H9 (cell line): ENCODE results near the gene SH3BP1. TPM values are rescaled to one million over a fixed set of nuclear protein-coding genes. Genes with fewer than 3 reads are reported as not detected.

ENCODE experiments used
- DNase-seq: peaks from one replicate; pipeline ENCODE4 v3.0.0-alpha.2; 2017
- H2AFZ ChIP-seq: one replicate; pipeline ENCODE4 v1.6.1; 2013; ENCODE audit warnings: mild to moderate bottlenecking, low read length, control low read depth, moderate library complexity
- H2AK5ac ChIP-seq: 2 replicates; pipeline ENCODE4 v1.6.1; 2013; ENCODE audit warnings: low read length, control low read depth, mixed read lengths; ENCODE audit not compliant: insufficient read length
- H2BK120ac ChIP-seq: one replicate; pipeline ENCODE4 v1.6.1; 2013; ENCODE audit warnings: low read depth, mild to moderate bottlenecking, low read length, control low read depth, inconsistent platforms; ENCODE audit not compliant: poor library complexity, severe bottlenecking
- H2BK12ac ChIP-seq: 2 replicates; pipeline ENCODE4 v1.6.1; 2013; ENCODE audit warnings: low read length, control low read depth, mixed read lengths, low read depth; ENCODE audit not compliant: insufficient read length
- H2BK15ac ChIP-seq: 2 replicates; pipeline ENCODE4 v1.6.1; 2013; ENCODE audit warnings: low read depth, low read length, control low read depth
- H2BK20ac ChIP-seq: one replicate; pipeline ENCODE4 v1.6.1; 2013; ENCODE audit warnings: low read depth, mild to moderate bottlenecking, low read length, control low read depth, inconsistent platforms; ENCODE audit not compliant: poor library complexity, severe bottlenecking
- H2BK5ac ChIP-seq: 2 replicates; pipeline ENCODE4 v1.6.1; 2013; ENCODE audit warnings: low read length, control low read depth, mixed read lengths; ENCODE audit not compliant: insufficient read length
- H3K14ac ChIP-seq: 2 replicates; pipeline ENCODE4 v1.6.1; 2013; ENCODE audit warnings: low read length, control low read depth; ENCODE audit not compliant: insufficient read depth
- H3K18ac ChIP-seq: 2 replicates; pipeline ENCODE4 v1.6.1; 2013; ENCODE audit warnings: low read depth, mild to moderate bottlenecking, mixed read lengths, low read length, control low read depth; ENCODE audit not compliant: insufficient read length
- H3K23ac ChIP-seq: 2 replicates; pipeline ENCODE4 v1.6.1; 2013; ENCODE audit warnings: low read length, control low read depth, mixed read lengths, low read depth; ENCODE audit not compliant: insufficient read length
- H3K23me2 ChIP-seq: 2 replicates; pipeline ENCODE4 v1.6.1; 2013; ENCODE audit warnings: low read depth, mild to moderate bottlenecking, mixed read lengths, low read length, control low read depth; ENCODE audit not compliant: insufficient read length, poor library complexity, severe bottlenecking
- H3K27ac ChIP-seq: 2 replicates; pipeline ENCODE4 v1.5.1; 2013; ENCODE audit warnings: low read length, control low read depth, mixed read lengths, low read depth; ENCODE audit not compliant: insufficient read length
- H3K27me3 ChIP-seq: 2 replicates; pipeline ENCODE4 v1.6.1; 2013; ENCODE audit warnings: low read length, control low read depth, inconsistent platforms; ENCODE audit not compliant: insufficient read depth
- H3K4ac ChIP-seq: 2 replicates; pipeline ENCODE4 v1.6.1; 2013; ENCODE audit warnings: low read depth, mild to moderate bottlenecking, control low read depth, inconsistent platforms, low read length, moderate library complexity
- H3K4me1 ChIP-seq: 2 replicates; pipeline ENCODE4 v1.6.1; 2013; ENCODE audit warnings: low read length, control low read depth, inconsistent platforms; ENCODE audit not compliant: insufficient read depth
- H3K4me2 ChIP-seq: 2 replicates; pipeline ENCODE4 v1.6.1; 2013; ENCODE audit warnings: low read length, control low read depth, mixed read lengths; ENCODE audit not compliant: insufficient read length, insufficient read depth
- H3K56ac ChIP-seq: 2 replicates; pipeline ENCODE4 v1.6.1; 2013; ENCODE audit warnings: low read depth, mild to moderate bottlenecking, mixed read lengths, low read length, control low read depth; ENCODE audit not compliant: insufficient read length
- H3K79me1 ChIP-seq: 2 replicates; pipeline ENCODE4 v1.6.1; 2013; ENCODE audit warnings: low read depth, mild to moderate bottlenecking, moderate library complexity, low read length, control low read depth, inconsistent platforms; ENCODE audit not compliant: insufficient read depth, poor library complexity, severe bottlenecking
- H3K79me2 ChIP-seq: 2 replicates; pipeline ENCODE4 v1.6.1; 2013; ENCODE audit warnings: low read length, control low read depth, inconsistent platforms; ENCODE audit not compliant: insufficient read depth
- H3K9ac ChIP-seq: 2 replicates; pipeline ENCODE4 v1.6.1; 2013; ENCODE audit warnings: low read length, control low read depth, mixed read lengths; ENCODE audit not compliant: insufficient read length; ENCODE audit errors: extremely low read depth
- H3K9me3 ChIP-seq: one replicate; pipeline ENCODE4 v1.6.1; 2013; ENCODE audit warnings: low read depth, low read length, inconsistent platforms; ENCODE audit not compliant: control insufficient read depth
- H3T11ph ChIP-seq: one replicate; pipeline ENCODE4 v1.6.1; 2013; ENCODE audit warnings: mild to moderate bottlenecking, low read length, control low read depth, inconsistent platforms
- H4K20me1 ChIP-seq: one replicate; pipeline ENCODE4 v1.6.1; 2013; ENCODE audit not compliant: control insufficient read depth, insufficient read length, insufficient read depth
- H4K5ac ChIP-seq: 2 replicates; pipeline ENCODE4 v1.6.1; 2013; ENCODE audit warnings: low read depth, mild to moderate bottlenecking, mixed read lengths, low read length, control low read depth; ENCODE audit not compliant: insufficient read length
- H4K8ac ChIP-seq: replicated peaks from 2 replicates; pipeline ENCODE4 v1.6.1; 2013; ENCODE audit warnings: low read length, control low read depth, mixed read lengths, low read depth; ENCODE audit not compliant: insufficient read length
- H4K91ac ChIP-seq: 2 replicates; pipeline ENCODE4 v1.6.1; 2013; ENCODE audit warnings: low read depth, mild to moderate bottlenecking, moderate library complexity, mixed read lengths, low read length, control low read depth; ENCODE audit not compliant: insufficient read length
- H3K27ac Mint-ChIP-seq, 3 experiments: 2 replicates in 2 of 3; 3 replicates in 1 of 3; pipeline ENCODE4 v1.8.0; 2020 to 2021; ENCODE audit warnings: mixed read lengths in 3 of 3, mild to moderate bottlenecking in 1 of 3, moderate library complexity in 1 of 3
- H3K27me3 Mint-ChIP-seq: 2 replicates; pipeline ENCODE4 v1.8.0; 2021; ENCODE audit warnings: low read depth, mild to moderate bottlenecking, moderate library complexity, mixed read lengths
- H3K36me3 Mint-ChIP-seq, 3 experiments: 2 replicates in 2 of 3; 3 replicates in 1 of 3; pipeline ENCODE4 v1.8.0; 2020 to 2021; ENCODE audit warnings: low read depth in 3 of 3, mixed read lengths in 3 of 3; ENCODE audit not compliant: insufficient read depth in 1 of 3
- H3K4me1 Mint-ChIP-seq, 2 experiments: 2 replicates each; pipeline ENCODE4 v1.8.0; 2020; ENCODE audit warnings: mixed read lengths in 2 of 2
- H3K4me3 Mint-ChIP-seq, 2 experiments: 2 replicates in 1 of 2; 3 replicates in 1 of 2; pipeline ENCODE4 v1.8.0; 2020 to 2021; ENCODE audit warnings: mild to moderate bottlenecking in 2 of 2, mixed read lengths in 2 of 2, moderate library complexity in 1 of 2
- H3K9me3 Mint-ChIP-seq, 2 experiments: 2 replicates in 1 of 2; 3 replicates in 1 of 2; pipeline ENCODE4 v1.8.0; 2020; ENCODE audit warnings: mild to moderate bottlenecking in 2 of 2, mixed read lengths in 2 of 2, moderate library complexity in 1 of 2
- CTCF ChIP-seq: fragments of 200-600 bp; sonication (generic); conservative IDR thresholded peaks from 3 replicates; pipeline ENCODE4 v1.8.0; 2021; ENCODE audit warnings: antibody characterized with exemption, mild to moderate bottlenecking
- WGBS: extraction: QIAGEN DNeasy Blood & Tissue Kit; methylation state at CpG from one replicate; pipeline ENCODE4 v1.1.7; 2013; ENCODE audit warnings: missing lambda C conversion rate, low lambda C conversion rate, mixed read lengths; ENCODE audit not compliant: insufficient read length; ENCODE audit errors: extremely low coverage; 5-methylcytosine and 5-hydroxymethylcytosine counted together
- total RNA-seq: library from RNA; stranded (reverse); gene quantifications from 2 replicates; pipeline ENCODE4 v1.2.1, GENCODE V29; 2021

SH3BP1 gene
- total RNA-seq, 1 experiment from 2014 or later: 33.6 TPM

DNA sequence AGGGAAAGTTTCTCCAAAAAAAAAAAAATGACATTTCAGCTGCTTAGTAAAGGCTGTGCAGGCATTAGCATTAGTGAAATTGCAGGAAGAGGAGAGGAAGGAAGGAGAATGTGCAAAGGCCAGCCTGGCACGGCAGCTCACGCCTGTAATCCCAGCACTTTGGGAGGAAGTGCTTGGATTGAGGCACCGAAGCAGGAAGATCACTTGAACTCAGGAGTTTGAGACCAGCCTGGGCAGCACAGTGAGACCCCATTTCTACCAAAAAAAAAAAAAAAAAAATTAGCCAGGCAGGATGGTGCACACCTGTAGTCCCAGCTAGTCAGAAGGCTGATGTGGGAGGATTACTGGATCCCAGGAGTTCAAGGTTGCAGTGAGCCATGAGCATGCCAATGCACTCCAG is 65.2 kb downstream of the SH3BP1 start:
- Histone ChIP-seq H3K14ac (no peak overlapping the region), H4K91ac (no peak overlapping the region), H3K27ac (no peak overlapping the region), H2BK15ac (no peak overlapping the region), H3K56ac (no peak overlapping the region), H2BK5ac (no peak overlapping the region), H2AK5ac (no peak overlapping the region), H2BK12ac (no peak overlapping the region), H3T11ph (no peak overlapping the region), H3K9me3 (no peaks in the 10 kb centered on the region), H3K9ac (no peak overlapping the region), H3K4me1 (no peaks in the 10 kb centered on the region), H3K79me2 (no peaks in the 10 kb centered on the region; the same call in 1 of the 2 replicates), H4K8ac (no peak overlapping the region), H4K5ac (no peak overlapping the region), H2BK20ac (no peak overlapping the region), H3K79me1 (no peaks in the 10 kb centered on the region), H2AFZ (no peak overlapping the region), H2BK120ac (no peak overlapping the region), H4K20me1 (no peaks in the 10 kb centered on the region), H3K18ac (no peak overlapping the region), H3K23me2 (no peaks in the 10 kb centered on the region), H3K23ac (no peak overlapping the region), H3K4me2 (no peak overlapping the region), H3K27me3 (no peaks in the 10 kb centered on the region), H3K4ac (no peak overlapping the region)
- H3K4me3 Mint-ChIP-seq: no peak overlapping the region
- H3K27ac Mint-ChIP-seq: no peak overlapping the region
- no peak for DNase-seq
- WGBS: no CpG with 5 or more reads among the region's 3 CpGs
- H3K36me3 Mint-ChIP-seq: peaks cover 34 to 77% (median 76%) of the 10 kb centered on the region in 3 experiments; a peak in 6 of 7 replicates
- H3K4me1 Mint-ChIP-seq: peaks cover 0 to 3% of the 10 kb centered on the region in 2 experiments; a peak in 1 of 4 replicates
- no peaks in the 10 kb centered on the region for H3K27me3 Mint-ChIP-seq
- H3K9me3 Mint-ChIP-seq: no peaks in the 10 kb centered on the region; a peak in 1 of 5 replicates
- no peak for TF ChIP-seq CTCF
